Astrocyte (in vitro differentiated cells and primary cell): ENCODE data around the gene BPTF.

ENCODE experiments used
- CTCF ChIP-seq: IDR thresholded peaks from 2 replicates; pipeline ENCODE4 v1.5.1; 2011; ENCODE audit warnings: low read depth, mild to moderate bottlenecking, inconsistent platforms, low read length, moderate library complexity; ENCODE audit not compliant: insufficient read depth
- EZH2 ChIP-seq: IDR thresholded peaks from 2 replicates; pipeline ENCODE4 v1.6.1; 2012; ENCODE audit warnings: mild to moderate bottlenecking, low read length, inconsistent platforms; ENCODE audit not compliant: insufficient read depth

GRCh38 chr17:67800495-67800928 lies 24.8 kb upstream of the BPTF start:
- TF ChIP-seq CTCF (peak; percentile 62), EZH2 (no peak)
